C1 segment of cervical spinal cord (tissue), 14 donors: Measurements from ENCODE around the gene UBR4.
"Not testable (repeated sequence)": the region's sequence is repeated elsewhere in the genome, so short reads cannot be mapped to it uniquely, and the experiment has no call there.

Source experiments
- DNase-seq, 14 donors: peaks; one replicate each; lab custom pipeline; 2025; lab: John Stamatoyannopoulos, UW

The UBR4 gene

GRCh38 chr1:19190468-19190867 lies 19.6 kb downstream of the UBR4 start:
- no peak for DNase-seq

DNA sequence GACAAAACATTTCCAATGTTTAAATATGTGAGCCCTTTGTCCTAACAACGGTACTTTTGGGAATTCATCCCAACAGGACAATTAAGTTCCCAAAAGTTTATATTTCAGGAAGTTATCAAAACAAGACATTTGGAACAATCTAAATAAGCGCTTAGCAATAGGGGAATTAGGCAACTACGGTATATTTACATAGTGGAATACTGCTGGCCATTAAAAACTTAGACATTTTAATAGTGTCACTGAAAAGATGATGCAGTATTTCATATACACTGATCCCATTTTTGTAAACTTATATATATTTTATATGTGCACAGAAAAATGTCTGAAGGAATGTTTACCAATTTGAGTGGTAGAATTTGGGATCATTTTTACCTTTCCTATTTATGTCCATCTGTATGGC lies 20.8 kb downstream of the UBR4 start:
- no peak for DNase-seq

DNA sequence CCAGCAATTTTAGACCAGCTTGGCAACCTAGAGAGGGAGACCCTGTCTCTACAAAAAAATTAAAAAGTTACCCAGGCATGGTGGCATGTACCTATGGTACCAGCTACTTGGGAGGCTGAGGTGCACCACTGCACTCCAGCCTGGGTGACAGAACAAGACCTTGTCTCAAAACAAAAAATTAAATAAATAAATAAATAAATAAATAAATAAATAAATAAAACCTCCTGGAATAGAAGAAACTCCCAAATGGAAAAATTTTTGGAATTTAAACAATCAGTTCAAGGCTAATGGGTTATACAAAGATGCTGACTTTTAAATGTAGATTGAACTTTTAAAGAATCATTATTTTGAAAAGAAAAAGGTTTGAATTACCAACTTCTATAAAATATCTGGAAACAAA lies 22.2 kb downstream of the UBR4 start:
- DNase-seq: no peak

DNA sequence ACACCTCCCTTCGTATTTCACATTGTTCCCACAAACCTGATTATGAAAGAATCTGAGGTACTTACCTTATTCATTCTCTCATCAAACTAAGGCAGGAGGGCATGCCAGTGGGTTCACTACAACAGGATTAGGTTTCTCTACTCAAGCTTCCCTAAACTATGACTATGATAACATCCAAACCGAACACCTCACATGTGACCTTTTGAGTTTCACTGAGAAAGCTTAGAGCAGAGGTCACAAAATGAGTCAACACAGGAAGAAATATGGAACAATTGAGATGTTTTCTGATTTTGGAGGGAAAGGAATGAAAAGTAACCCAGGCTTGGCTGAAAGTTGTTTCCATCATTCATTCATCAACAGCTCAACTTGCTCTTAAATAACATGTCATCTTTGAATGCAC lies 24.1 kb downstream of the UBR4 start:
- DNase-seq: no peak

- DNase-seq: no peak
Observed at GRCh38 chr1:19182223-19182622, 27.8 kb downstream of the UBR4 start.

GRCh38 chr1:19180265-19180657 lies 29.8 kb downstream of the UBR4 start:
- DNase-seq: not testable (repeated sequence)

DNA sequence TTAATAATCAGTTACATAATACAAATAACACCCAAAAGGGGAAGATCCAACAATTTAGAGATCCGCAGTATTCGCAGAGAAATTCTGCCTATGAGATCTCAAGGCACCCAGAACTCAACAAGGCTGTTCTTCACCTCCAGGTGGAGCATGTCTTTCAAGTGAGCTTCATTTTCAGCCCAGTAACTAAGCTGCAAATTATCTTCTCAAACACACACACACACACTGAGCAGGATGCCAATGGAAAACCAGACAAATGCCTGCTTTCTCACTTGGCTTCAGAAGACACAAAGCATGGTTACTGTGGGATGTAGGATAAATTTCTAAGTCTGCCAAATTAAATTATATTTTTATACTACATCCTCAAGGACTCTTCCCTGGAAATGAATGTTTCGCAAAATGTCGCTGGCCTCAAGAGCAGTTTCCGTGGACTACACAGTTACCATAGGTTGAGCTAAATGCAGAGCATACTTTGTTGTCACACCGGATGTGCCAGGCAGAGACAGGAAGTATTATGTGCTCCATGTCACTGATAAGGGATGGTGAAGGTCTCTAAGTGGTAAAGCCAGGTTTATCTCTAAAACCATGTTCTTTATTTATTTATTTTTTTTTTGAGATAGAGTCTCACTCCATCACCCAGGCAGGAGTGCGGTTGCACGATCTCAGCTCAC lies 30.3 kb downstream of the UBR4 start:
- no peak for DNase-seq

DNA sequence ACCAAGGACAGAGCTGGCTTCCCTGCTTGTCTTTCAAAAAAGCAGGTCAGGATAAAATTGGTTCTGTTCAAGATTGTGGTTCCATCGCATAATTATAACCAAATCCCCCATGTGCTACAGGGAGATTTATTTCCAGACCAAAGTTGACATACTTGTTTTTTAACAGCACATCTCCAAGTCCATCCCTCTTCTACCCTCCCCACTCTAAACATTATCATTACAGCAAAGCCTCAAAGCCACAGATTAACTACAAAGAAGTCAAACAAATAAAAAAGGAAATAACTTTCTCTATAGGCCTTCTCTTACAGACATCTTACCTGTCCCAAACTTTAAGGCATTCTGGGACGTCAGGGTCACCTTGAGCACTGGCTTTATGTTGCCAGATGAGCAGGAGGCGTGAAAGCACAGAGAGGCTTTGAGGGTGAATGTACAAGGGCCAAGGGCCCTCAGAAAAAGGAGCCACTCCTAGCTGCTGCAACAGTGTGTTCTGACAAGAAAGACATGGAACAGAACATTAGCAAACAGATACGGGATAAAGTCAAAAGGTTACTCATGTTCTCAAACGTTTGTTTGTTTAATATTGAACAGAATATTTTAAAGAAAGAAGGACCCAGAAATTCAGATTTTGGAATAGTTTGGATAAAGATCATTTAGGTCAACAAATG lies 31.2 kb downstream of the UBR4 start:
- DNase-seq: no peak

DNA sequence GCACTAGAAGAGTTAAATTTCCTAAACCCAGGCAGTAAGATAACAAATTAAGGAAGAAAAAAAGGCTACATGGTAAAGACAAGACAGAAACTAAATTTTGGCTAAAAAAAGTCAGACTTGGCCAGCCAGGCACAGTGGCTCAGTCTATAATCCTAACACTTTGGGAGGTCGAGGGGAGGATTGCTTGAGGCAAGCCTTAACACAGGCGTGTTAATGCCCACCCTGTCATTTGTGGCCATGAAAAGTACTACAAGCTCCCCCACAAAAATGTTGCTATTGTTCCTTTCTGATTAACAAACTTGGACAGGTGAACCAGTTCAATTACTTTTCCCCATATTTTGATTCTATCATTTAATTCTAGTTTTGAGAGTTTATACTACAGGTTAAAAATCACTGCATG lies 32.3 kb downstream of the UBR4 start:
- DNase-seq: no peak

GRCh38 chr1:19169642-19170041 lies 40.4 kb downstream of the UBR4 start:
- no peak for DNase-seq

GRCh38 chr1:19167140-19167539 lies 42.9 kb downstream of the UBR4 start:
- DNase-seq: no peak

- DNase-seq: no peak
Observed at GRCh38 chr1:19166066-19166465, 44.0 kb downstream of the UBR4 start.

DNA sequence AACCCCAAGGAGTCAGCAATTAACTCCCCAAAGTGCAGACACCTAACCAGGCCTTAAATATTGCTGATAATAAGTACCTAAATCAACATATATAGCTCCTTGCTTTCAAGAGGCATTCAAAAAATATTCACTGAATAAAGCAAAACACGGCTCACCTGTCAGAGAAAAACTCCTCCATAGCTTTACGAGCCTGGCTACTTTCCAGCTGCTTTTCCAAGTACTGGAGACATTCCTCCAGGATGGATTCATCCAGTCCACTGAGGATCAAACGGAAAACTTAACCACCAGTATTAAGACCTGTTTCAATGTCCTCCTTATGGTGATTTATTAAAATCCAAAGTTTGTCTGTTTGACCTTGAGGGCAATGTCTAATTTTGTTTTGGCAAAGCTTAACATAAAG lies 44.6 kb downstream of the UBR4 start:
- no peak for DNase-seq

DNA sequence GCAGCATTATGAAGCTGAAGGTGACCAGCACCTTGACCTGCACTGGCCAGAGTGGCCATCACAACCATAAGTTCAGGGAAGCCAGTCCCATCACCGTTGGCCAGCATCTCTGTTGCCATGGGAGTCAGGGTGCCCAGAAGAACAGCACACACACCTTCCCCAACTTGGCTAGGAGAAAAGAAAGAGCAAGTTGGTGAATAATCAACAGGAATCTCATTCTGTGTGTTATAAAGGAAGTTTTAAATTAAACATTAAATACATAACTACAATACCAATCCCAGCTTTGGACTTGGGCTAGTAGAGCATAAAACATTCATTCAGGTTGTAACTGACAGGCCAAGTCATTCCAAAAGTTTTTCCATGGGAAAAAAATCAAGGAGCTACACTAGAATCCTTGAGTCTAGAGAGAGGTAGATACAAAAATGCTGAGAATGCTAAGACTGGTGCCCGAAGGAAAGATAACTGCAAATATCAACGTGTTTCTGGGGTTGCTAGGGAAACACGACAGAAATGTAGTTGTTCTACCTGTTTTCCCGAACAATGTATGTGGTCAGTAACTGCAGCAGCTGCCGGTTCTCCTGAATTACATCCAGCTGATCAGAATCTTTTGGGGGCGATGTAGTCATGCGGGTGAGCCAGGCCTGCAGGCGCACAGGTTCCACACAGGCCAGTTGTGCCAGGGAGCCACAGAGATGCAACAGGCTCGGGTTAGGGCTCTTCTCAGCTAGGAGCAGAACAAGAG lies 45.6 kb downstream of the UBR4 start:
- DNase-seq: no peak

DNA sequence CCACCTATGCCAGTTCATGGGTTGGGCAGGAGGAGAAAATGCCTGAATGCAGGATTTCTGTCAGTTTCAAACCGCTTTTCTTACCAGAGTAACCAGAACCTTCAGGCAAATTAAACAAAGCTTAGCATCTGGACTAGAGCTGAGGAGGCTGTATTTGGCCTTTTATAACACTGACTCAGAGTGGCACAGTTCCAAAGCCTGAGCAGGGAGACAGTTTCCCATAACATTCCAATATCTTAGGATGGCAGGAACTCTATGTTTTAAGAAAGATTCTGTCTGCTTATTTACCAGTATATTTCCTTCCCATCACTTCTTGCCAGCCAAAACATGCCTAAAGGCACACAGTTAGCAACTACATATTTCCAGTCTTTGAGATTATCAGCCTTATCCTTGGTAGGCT lies 46.8 kb downstream of the UBR4 start:
- no peak for DNase-seq

DNA sequence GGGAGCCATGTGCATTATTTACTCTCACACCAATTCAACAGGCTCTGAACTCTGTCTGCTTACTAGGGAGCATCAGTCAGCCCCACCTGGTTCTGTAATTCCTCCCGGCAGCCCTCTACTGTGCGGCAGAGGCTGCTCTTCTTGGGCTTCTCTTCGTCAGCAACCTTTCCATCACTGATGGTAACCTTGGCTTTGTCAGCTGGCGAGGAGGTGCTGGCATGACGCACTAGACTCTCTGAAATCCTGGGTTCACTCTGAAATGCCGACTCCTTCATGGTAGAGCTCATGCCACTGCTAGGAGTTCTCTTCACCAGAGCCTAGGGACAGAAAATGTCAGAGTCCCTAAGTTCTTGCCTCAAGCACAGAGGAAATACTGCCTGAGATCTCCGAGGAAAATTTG lies 49.2 kb downstream of the UBR4 start:
- DNase-seq: no peak

DNA sequence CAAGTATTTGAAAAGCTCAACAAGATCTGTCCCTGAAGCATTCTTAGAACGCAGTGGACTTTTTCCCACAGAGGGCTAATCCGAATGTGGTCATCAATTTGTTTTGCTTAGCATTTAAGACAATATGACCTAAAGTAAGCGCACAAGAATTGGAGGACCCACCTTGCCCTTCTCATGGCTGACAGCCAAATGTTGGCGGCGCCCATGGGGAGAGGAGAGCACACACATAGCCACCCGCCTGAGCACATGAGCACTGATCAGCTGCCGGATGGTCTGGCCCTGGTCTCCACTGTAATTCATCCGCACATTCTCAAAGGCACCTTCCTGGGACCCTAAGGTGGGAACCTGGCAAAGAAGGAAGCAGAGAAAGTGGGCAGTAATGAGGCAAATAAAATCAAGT lies 52.4 kb downstream of the UBR4 start:
- DNase-seq: no peak

DNA sequence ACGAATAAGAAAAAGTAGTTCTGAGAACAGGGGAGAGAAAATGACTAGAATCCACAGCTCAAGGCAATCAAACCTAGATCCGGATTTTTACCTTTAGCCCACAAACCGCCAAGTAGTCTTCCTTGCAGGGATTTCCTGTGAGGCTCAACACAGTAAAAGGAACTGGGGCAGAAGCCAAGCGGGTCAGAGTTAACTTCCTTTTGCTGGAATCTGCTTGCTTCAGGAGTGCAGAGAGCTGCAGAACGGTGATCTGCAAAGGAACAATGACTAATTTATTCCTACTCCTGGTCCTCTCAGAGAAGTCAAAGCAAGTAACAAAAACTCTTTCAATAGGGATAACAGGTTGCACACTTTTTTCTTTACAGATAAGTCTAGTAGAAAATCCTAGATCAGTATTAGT lies 53.4 kb downstream of the UBR4 start:
- no peak for DNase-seq

DNA sequence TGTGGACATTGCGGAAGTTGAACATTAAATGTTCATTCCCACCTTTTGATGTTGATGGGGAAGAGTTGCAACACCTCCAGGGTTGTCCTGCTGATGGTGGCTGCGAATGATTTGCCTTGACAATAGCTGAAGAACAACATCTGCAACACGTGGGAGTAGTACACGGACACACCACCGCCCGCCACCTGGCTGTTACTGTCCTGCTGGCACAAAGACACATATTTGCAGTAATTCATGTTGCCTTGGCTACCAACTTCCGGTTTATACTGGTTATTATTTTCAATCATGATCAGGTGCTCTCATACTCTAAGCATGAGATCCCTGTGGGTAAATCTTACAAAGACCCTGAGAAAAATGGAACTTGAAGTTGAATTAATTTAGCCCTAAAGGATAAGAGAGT lies 55.2 kb downstream of the UBR4 start:
- no peak for DNase-seq

GRCh38 chr1:19153169-19153568 lies 56.9 kb downstream of the UBR4 start:
- DNase-seq: no peak

DNA sequence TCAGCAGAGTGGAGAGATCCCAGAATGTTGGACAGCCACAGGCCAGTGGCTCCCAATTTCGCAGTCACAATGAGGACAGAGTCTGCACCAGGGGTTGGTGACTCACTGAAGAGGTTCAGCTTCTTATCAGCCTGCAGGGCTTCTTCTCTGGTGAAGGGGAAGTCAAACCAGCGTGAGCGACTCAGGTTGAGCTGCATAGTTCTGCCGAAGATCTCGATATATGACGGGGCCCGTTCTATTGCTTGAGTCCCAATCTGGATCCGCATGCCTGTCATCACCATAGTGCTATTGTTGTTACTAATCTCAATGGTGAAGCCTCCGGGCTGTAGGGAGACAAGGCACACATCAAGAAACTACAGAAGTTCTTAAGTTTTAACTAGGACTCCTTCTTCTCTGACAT lies 58.5 kb downstream of the UBR4 start:
- no peak for DNase-seq

DNA sequence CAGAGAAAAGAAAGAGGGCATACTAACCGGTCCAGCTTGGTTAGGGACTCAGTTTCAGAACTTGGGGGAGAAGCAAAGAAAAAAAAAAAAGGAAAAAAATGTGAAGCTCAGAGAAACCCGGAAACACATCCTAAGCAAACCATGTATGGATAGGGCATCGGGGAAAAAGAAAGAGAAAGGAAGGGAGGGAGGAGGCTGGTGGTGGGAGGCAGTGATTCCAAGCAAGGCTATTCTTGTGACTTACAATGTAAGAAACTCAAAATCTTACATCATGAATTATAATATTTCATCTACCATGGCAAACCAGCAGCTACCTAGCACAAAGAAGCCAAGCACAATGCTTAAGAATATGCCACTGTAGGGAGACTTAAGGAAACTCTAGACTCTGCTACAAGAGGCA lies 60.3 kb downstream of the UBR4 start:
- no peak for DNase-seq

GRCh38 chr1:19140465-19140864 lies 69.6 kb downstream of the UBR4 start:
- DNase-seq: no peak
